Measurements from ENCODE around the gene AHSA1. TPM values are rescaled to one million over a fixed set of nuclear protein-coding genes. Genes with fewer than 3 reads are reported as not detected.

The AHSA1 gene
- total and polyA plus RNA-seq, 10 of the 15 experiments (the other 5 are each of a cell fraction or from before 2014, with no cell fraction given): 51.8 to 295 (median 201) TPM

DNA sequence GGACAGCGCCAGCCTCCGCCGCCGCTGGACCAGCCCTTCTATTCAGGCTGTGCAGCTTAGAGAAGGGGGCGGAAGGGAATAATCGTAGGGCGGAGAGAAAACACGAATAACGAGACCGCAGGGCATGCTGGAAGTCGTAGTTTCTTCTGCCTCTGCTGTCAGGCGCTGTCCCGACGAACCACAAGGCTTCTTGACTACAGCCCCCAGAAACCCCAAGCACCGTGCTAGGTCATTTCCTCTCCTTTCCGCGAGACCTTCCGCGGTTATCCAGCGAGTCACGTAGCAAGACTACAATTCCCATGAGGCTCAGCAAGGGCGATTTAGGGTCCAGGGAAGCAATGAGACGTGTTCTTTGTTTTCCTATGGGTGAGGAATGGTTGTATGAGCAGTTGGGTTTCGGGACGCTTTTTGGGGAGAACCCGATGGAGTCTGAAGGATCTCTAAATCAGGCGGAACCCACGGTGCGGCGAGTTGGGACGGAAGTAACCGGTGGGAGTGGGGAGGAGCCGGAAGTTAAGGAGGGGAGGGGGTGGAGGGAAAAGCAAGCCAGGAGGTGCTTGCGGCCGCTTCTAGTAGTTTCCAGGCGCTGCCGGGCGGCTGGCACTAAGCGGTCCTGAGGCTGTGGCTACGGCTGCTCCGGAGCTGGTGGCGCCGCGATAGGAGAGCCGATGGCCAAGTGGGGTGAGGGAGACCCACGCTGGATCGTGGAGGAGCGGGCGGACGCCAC is at the start of gene AHSA1, which contains the start of gene VIPAS39 (continued):
- TF ChIP-seq, protein P1, sequence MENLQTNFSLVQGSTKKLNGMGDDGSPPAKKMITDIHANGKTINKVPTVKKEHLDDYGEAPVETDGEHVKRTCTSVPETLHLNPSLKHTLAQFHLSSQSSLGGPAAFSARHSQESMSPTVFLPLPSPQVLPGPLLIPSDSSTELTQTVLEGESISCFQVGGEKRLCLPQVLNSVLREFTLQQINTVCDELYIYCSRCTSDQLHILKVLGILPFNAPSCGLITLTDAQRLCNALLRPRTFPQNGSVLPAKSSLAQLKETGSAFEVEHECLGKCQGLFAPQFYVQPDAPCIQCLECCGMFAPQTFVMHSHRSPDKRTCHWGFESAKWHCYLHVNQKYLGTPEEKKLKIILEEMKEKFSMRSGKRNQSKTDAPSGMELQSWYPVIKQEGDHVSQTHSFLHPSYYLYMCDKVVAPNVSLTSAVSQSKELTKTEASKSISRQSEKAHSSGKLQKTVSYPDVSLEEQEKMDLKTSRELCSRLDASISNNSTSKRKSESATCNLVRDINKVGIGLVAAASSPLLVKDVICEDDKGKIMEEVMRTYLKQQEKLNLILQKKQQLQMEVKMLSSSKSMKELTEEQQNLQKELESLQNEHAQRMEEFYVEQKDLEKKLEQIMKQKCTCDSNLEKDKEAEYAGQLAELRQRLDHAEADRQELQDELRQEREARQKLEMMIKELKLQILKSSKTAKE (IDR thresholded peaks at IDR 0.05; ENCODE audit: low read depth, poor library complexity, severe bottlenecking): no peak
- peak; percentile 84; the same call in 1 of the 2 replicates for TF ChIP-seq TAF1 (IDR thresholded peaks at IDR 0.05; ENCODE audit: borderline replicate concordance, low read depth, low read length)
- TF ChIP-seq PML (IDR thresholded peaks at IDR 0.05; ENCODE audit: low read length): peak; percentile 82; the same call in 1 of the 2 replicates
- no peak for TF ChIP-seq NFYA (IDR thresholded peaks at IDR 0.05; ENCODE audit: borderline replicate concordance, low read depth, low read length)
- peak; percentile 94 for TF ChIP-seq NR2C1 (IDR thresholded peaks at IDR 0.05)
- no peak for TF ChIP-seq PAX8 (IDR thresholded peaks at IDR 0.05)
- TF ChIP-seq, protein P2, sequence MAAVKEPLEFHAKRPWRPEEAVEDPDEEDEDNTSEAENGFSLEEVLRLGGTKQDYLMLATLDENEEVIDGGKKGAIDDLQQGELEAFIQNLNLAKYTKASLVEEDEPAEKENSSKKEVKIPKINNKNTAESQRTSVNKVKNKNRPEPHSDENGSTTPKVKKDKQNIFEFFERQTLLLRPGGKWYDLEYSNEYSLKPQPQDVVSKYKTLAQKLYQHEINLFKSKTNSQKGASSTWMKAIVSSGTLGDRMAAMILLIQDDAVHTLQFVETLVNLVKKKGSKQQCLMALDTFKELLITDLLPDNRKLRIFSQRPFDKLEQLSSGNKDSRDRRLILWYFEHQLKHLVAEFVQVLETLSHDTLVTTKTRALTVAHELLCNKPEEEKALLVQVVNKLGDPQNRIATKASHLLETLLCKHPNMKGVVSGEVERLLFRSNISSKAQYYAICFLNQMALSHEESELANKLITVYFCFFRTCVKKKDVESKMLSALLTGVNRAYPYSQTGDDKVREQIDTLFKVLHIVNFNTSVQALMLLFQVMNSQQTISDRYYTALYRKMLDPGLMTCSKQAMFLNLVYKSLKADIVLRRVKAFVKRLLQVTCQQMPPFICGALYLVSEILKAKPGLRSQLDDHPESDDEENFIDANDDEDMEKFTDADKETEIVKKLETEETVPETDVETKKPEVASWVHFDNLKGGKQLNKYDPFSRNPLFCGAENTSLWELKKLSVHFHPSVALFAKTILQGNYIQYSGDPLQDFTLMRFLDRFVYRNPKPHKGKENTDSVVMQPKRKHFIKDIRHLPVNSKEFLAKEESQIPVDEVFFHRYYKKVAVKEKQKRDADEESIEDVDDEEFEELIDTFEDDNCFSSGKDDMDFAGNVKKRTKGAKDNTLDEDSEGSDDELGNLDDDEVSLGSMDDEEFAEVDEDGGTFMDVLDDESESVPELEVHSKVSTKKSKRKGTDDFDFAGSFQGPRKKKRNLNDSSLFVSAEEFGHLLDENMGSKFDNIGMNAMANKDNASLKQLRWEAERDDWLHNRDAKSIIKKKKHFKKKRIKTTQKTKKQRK (IDR thresholded peaks at IDR 0.05; ENCODE audit: low read depth, low read length): no peak
- TF ChIP-seq MEF2B (IDR thresholded peaks at IDR 0.05; ENCODE audit: partially characterized antibody, poor library complexity, severe bottlenecking): peak; percentile 57
- no peak for TF ChIP-seq RFX5 (IDR thresholded peaks at IDR 0.05; ENCODE audit: low read depth, low read length)
- TF ChIP-seq YBX1 (IDR thresholded peaks at IDR 0.05): no peak
- TF ChIP-seq ZBED1 (IDR thresholded peaks at IDR 0.05; ENCODE audit: borderline replicate concordance): no peak
- TF ChIP-seq POLR2AphosphoS5 (IDR thresholded peaks at IDR 0.05; ENCODE audit: low read length): peak; percentile 76; the same call in 1 of the 2 replicates
- TF ChIP-seq, protein P3, sequence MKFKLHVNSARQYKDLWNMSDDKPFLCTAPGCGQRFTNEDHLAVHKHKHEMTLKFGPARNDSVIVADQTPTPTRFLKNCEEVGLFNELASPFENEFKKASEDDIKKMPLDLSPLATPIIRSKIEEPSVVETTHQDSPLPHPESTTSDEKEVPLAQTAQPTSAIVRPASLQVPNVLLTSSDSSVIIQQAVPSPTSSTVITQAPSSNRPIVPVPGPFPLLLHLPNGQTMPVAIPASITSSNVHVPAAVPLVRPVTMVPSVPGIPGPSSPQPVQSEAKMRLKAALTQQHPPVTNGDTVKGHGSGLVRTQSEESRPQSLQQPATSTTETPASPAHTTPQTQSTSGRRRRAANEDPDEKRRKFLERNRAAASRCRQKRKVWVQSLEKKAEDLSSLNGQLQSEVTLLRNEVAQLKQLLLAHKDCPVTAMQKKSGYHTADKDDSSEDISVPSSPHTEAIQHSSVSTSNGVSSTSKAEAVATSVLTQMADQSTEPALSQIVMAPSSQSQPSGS (IDR thresholded peaks at IDR 0.05; ENCODE audit: low read length): no peak; the same call in 1 of the 2 replicates
- TF ChIP-seq ATF7 (IDR thresholded peaks at IDR 0.05; ENCODE audit: low read depth): peak; percentile 91
- TF ChIP-seq EED (IDR thresholded peaks at IDR 0.05; ENCODE audit: low read depth): 0 out of 2 replicates have a peak, but pooled peaks have one; percentile 13
- TF ChIP-seq, protein P4, sequence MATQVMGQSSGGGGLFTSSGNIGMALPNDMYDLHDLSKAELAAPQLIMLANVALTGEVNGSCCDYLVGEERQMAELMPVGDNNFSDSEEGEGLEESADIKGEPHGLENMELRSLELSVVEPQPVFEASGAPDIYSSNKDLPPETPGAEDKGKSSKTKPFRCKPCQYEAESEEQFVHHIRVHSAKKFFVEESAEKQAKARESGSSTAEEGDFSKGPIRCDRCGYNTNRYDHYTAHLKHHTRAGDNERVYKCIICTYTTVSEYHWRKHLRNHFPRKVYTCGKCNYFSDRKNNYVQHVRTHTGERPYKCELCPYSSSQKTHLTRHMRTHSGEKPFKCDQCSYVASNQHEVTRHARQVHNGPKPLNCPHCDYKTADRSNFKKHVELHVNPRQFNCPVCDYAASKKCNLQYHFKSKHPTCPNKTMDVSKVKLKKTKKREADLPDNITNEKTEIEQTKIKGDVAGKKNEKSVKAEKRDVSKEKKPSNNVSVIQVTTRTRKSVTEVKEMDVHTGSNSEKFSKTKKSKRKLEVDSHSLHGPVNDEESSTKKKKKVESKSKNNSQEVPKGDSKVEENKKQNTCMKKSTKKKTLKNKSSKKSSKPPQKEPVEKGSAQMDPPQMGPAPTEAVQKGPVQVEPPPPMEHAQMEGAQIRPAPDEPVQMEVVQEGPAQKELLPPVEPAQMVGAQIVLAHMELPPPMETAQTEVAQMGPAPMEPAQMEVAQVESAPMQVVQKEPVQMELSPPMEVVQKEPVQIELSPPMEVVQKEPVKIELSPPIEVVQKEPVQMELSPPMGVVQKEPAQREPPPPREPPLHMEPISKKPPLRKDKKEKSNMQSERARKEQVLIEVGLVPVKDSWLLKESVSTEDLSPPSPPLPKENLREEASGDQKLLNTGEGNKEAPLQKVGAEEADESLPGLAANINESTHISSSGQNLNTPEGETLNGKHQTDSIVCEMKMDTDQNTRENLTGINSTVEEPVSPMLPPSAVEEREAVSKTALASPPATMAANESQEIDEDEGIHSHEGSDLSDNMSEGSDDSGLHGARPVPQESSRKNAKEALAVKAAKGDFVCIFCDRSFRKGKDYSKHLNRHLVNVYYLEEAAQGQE (IDR thresholded peaks at IDR 0.05; ENCODE audit: low read depth, low read length): 0 out of 2 replicates have a peak, but pooled peaks have one; percentile 23
- no peak for TF ChIP-seq KDM1A (IDR thresholded peaks at IDR 0.05; ENCODE audit: borderline replicate concordance)
- TF ChIP-seq TARDBP (IDR thresholded peaks at IDR 0.05; ENCODE audit: borderline replicate concordance): peak; percentile 93
- no peak for TF ChIP-seq ETV6 (conservative IDR thresholded peaks at IDR 0.05 in 1 of 2, IDR thresholded peaks at IDR 0.05 in 1 of 2; ENCODE audit: borderline replicate concordance in 1 of 2, low read depth in 1 of 2)
- TF ChIP-seq SREBF2 (IDR thresholded peaks at IDR 0.05; ENCODE audit: low read length): 0 out of 2 replicates have a peak, but pooled peaks have one; percentile 31

Measured in GM12878 (cell line).